Vagina (tissue), 2 donors: ENCODE measurements around the gene HAUS2. TPM values are rescaled to one million over a fixed set of nuclear protein-coding genes. Genes with fewer than 3 reads are reported as not detected.
A peak's percentile ranks its signal among the peaks of the same experiment; 100 is the strongest.

ENCODE experiments used
- DNase-seq, 2 donors: peaks; one replicate each; pipeline ENCODE4 v3.0.0-alpha.2; 2017; ENCODE audit errors: extremely low spot score in 2 of 2
- H3K27ac ChIP-seq: fragments of 200-600 bp; sonication (generic); one replicate; pipeline ENCODE4 v1.5.1; 2019
- H3K27me3 ChIP-seq: fragments of 200-600 bp; sonication (generic); one replicate; pipeline ENCODE4 v1.5.1; 2019
- H3K36me3 ChIP-seq, 2 donors: fragments of 200-600 bp; sonication (generic); one replicate each; pipeline ENCODE4 v1.5.1; 2017 to 2019
- H3K4me1 ChIP-seq: fragments of 200-600 bp; sonication (generic); one replicate; pipeline ENCODE4 v1.5.1; 2019
- H3K4me3 ChIP-seq, 2 donors: fragments of 200-600 bp; sonication (generic); 1 replicate in 1 of 2; 2 replicates in 1 of 2; pipeline ENCODE4 v1.5.1; 2016 to 2019
- H3K9me3 ChIP-seq: fragments of 200-600 bp; sonication (generic); one replicate; pipeline ENCODE4 v1.5.1; 2019
- CTCF ChIP-seq, 3 experiments: fragments of 450-650 bp in 2 of 3; fragments of 200-600 bp in 1 of 3; sonication (generic) in 1 of 3; IDR thresholded peaks; one replicate each; pipeline ENCODE4 v1.5.1; 2017 to 2019; ENCODE audit warnings: antibody characterized with exemption in 3 of 3, mild to moderate bottlenecking in 2 of 3, moderate library complexity in 2 of 3
- POLR2A ChIP-seq, 2 donors: fragments of 450-650 bp; IDR thresholded peaks; one replicate each; pipeline ENCODE4 v1.6.1; 2017; ENCODE audit warnings: antibody characterized with exemption in 2 of 2, mild to moderate bottlenecking in 2 of 2, moderate library complexity in 2 of 2
- POLR2AphosphoS5 ChIP-seq, 2 donors: sonication (generic); formaldehyde crosslinking; IDR thresholded peaks; one replicate each; pipeline ENCODE4 v1.9.0; 2017; ENCODE audit warnings: antibody characterized with exemption in 2 of 2, mild to moderate bottlenecking in 2 of 2, low read depth in 1 of 2; ENCODE audit not compliant: insufficient read depth in 1 of 2
- intact Hi-C: fragments of 100-400 bp; cut with DNase I; formaldehyde crosslinking; loops from one replicate; pipeline ENCODE4 v1.15.1; 2023
- total RNA-seq: library from RNA; depleted of rRNA; stranded (reverse); fragments of >200 nt; gene quantifications from one replicate; pipeline ENCODE4 v1.2.3, GENCODE V29; 2016

Gene HAUS2
- total RNA-seq, 1 donor from 2014 or later: 25.8 TPM

DNA sequence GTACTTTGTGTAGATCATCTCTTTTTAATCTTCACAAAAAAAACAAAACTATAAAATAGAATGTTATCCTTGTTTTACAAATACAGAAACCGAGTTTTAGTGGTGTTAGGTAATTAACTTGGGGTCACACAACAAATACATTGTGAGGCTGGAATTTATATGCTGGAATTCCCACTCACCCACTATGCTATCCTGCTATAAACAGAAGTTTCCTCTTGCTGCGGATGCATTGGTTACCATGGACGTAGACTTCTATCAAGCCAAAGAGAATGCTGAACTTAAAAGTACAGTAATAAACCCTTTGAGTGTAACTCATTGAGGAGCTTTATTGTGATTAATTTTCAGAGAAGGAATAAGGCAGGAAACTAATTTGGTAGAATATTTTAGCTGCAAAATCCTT is 44.0 kb upstream of the HAUS2 start:
- no peak for DNase-seq
- H3K9me3 ChIP-seq: no peaks in the 10 kb centered on the region
- H3K27ac ChIP-seq: peak overlapping the region; percentile 20
- peaks cover 16% of the 10 kb centered on the region for H3K4me1 ChIP-seq
- TF ChIP-seq CTCF (IDR thresholded peaks at IDR 0.05) (no peak), POLR2AphosphoS5 (IDR thresholded peaks at IDR 0.05; ENCODE audit: insufficient read depth in 1 of 2, low read depth in 1 of 2) (no peak), POLR2A (IDR thresholded peaks at IDR 0.05) (no peak)
- no peaks in the 10 kb centered on the region for H3K27me3 ChIP-seq
- no peaks in the 10 kb centered on the region for H3K36me3 ChIP-seq
- intact Hi-C loops: no loop called here
- no peak overlapping the region for H3K4me3 ChIP-seq

- TF ChIP-seq POLR2A (IDR thresholded peaks at IDR 0.05): no peak
- TF ChIP-seq POLR2AphosphoS5 (IDR thresholded peaks at IDR 0.05; ENCODE audit: insufficient read depth in 1 of 2, low read depth in 1 of 2): no peak
- no peak for TF ChIP-seq CTCF (IDR thresholded peaks at IDR 0.05)
- no peaks in the 10 kb centered on the region for H3K36me3 ChIP-seq
- H3K27me3 ChIP-seq: no peaks in the 10 kb centered on the region
- H3K4me3 ChIP-seq: no peak overlapping the region
- H3K4me1 ChIP-seq: peaks cover 22% of the 10 kb centered on the region
- intact Hi-C loops: no loop called here
- no peak overlapping the region for H3K27ac ChIP-seq
- DNase-seq: no peak
- no peaks in the 10 kb centered on the region for H3K9me3 ChIP-seq
These were observed 41.1 kb upstream of the HAUS2 start for GRCh38 chr15:42507514-42507913.

DNA sequence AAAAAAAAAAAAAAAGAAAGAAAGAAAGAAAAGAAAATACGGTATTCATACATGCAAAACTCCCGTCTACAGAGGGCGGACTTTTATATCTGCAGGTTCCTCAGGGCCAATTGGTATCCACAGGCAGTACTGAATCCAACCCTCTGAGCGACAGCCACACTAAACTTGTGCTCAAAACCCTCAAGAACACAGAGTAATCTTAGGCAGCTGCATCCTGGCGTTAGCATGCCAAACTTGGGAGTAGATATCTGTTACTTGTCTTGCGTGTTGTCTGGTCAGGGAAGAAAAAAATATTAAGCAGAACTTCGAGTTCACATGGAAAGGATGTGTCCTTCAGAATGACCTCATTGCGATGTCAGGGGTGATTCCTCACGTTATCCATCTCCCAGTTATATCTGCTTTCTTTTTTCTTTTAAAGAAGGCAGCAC is 40.4 kb upstream of the HAUS2 start:
- Histone ChIP-seq H3K36me3 (peaks cover 0 to under 1% of the 10 kb centered on the region in 2 donors), H3K4me3 (no peak overlapping the region), H3K4me1 (peaks cover 22% of the 10 kb centered on the region), H3K27me3 (no peaks in the 10 kb centered on the region), H3K9me3 (no peaks in the 10 kb centered on the region), H3K27ac (no peak overlapping the region)
- intact Hi-C loops: no loop called here
- TF ChIP-seq POLR2A (IDR thresholded peaks at IDR 0.05) (no peak), POLR2AphosphoS5 (IDR thresholded peaks at IDR 0.05; ENCODE audit: insufficient read depth in 1 of 2, low read depth in 1 of 2) (no peak), CTCF (IDR thresholded peaks at IDR 0.05) (no peak)
- DNase-seq: no peak

DNA sequence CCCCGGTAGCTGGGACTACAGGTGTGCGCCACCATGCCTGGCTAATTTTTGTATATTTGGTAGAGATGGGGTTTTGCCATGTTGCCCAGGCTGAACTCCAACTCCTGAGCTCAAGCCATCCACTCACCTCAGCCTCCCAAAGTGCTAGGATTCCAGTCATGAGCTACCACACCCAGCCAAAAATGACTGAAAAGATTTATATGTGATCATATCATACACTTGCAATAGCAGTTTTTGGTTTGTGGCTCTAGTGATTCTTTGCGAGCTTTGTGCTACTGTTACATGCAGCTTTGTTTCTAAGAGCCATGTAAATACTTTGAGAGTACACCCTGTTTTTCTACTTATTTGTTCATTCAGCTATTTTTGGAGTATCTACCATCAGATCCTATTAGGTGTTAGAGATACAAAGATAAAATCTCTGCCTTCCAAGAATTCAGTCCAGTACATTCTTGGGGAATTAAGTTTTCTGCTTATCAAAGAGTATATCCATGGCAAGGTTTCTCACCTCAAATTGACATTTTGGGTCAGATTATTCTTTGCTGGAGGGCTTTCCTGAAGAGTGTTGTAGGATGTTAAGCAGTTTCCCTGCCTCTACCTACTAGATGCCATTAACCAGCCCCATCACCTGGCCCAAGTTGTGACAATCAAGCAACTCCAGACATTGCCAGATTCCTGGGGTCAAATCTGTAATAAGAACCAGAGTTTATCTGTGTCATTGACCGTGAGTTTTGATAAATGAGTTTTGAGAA is 38.2 kb upstream of the HAUS2 start:
- Histone ChIP-seq H3K27me3 (no peaks in the 10 kb centered on the region), H3K36me3 (peaks cover 0 to 20% of the 10 kb centered on the region in 2 donors), H3K9me3 (no peaks in the 10 kb centered on the region), H3K4me1 (peaks cover 7% of the 10 kb centered on the region), H3K4me3 (no peak overlapping the region), H3K27ac (peak overlapping the region; percentile 63)
- no peak for DNase-seq
- intact Hi-C loops: no loop called here
- TF ChIP-seq POLR2AphosphoS5 (IDR thresholded peaks at IDR 0.05; ENCODE audit: insufficient read depth in 1 of 2, low read depth in 1 of 2) (no peak), CTCF (IDR thresholded peaks at IDR 0.05) (no peak), POLR2A (IDR thresholded peaks at IDR 0.05) (no peak)

GRCh38 chr15:42511007-42511391 is 37.6 kb upstream of the HAUS2 start:
- no peak for DNase-seq
- Histone ChIP-seq H3K36me3 (peaks cover 0 to 25% of the 10 kb centered on the region in 2 donors), H3K27ac (peak overlapping the region; percentile 63), H3K9me3 (no peaks in the 10 kb centered on the region), H3K27me3 (no peaks in the 10 kb centered on the region), H3K4me3 (no peak overlapping the region), H3K4me1 (peaks cover 6% of the 10 kb centered on the region)
- intact Hi-C loops: no loop called here
- TF ChIP-seq POLR2AphosphoS5 (IDR thresholded peaks at IDR 0.05; ENCODE audit: insufficient read depth in 1 of 2, low read depth in 1 of 2) (peak in 1 of 2 donors; percentile 61), POLR2A (IDR thresholded peaks at IDR 0.05) (no peak), CTCF (IDR thresholded peaks at IDR 0.05) (no peak)
